Left lung (tissue), 10 donors: ENCODE data around the gene TPM3. TPM values are rescaled to one million over a fixed set of nuclear protein-coding genes. Genes with fewer than 3 reads are reported as not detected.
A peak's percentile ranks its signal among the peaks of the same experiment; 100 is the strongest.

ENCODE experiments used
- ATAC-seq: fragments of 200-7000 bp; cut with Tn5 transposase; one replicate; pipeline ENCODE4 v1.9.1; 2020; ENCODE audit warnings: moderate library complexity
- DNase-seq, 4 donors: peaks; one replicate each; pipeline ENCODE4 v3.0.0-alpha.2; 2013 to 2020
- H3K27ac ChIP-seq, 2 donors: fragments of 200-600 bp; sonication (generic) in 1 of 2; one replicate each; pipeline versions ENCODE4 v1.5.0 to v1.8.0; 2020 to 2021
- H3K27me3 ChIP-seq, 2 donors: fragments of 200-600 bp; sonication (generic) in 1 of 2; one replicate each; pipeline versions ENCODE4 v1.5.0 to v1.8.0; 2020 to 2021
- H3K36me3 ChIP-seq, 2 donors: fragments of 200-600 bp; sonication (generic) in 1 of 2; one replicate each; pipeline versions ENCODE4 v1.5.0 to v1.8.0; 2020 to 2021
- H3K4me1 ChIP-seq, 2 donors: fragments of 200-600 bp; one replicate each; pipeline ENCODE4 v1.8.0; 2021
- H3K4me3 ChIP-seq, 2 donors: fragments of 200-600 bp; sonication (generic) in 1 of 2; one replicate each; pipeline versions ENCODE4 v1.5.0 to v1.8.0; 2020 to 2021; ENCODE audit warnings: mild to moderate bottlenecking in 1 of 2
- H3K9me3 ChIP-seq, 2 donors: fragments of 200-600 bp; sonication (generic) in 1 of 2; one replicate each; pipeline versions ENCODE4 v1.5.0 to v1.8.0; 2020 to 2021
- intact Hi-C, 2 donors: fragments of 100-400 bp; cut with DNase I; formaldehyde crosslinking; loops; one replicate each; pipeline versions ENCODE4 v1.11.2 to v1.14.2; 2022
- polyA plus RNA-seq, 6 donors: library from polyadenylated mRNA; unstranded; fragments of 120-200 nt; gene quantifications; one replicate each; pipeline ENCODE4 v1.2.1, GENCODE V29; 2013; ENCODE audit not compliant: insufficient read length in 6 of 6
- total RNA-seq, 2 donors: library from RNA; stranded (reverse); fragmentation: NEBNext Ultra II Directional; extraction: Animal tissue kit (Norgen Biotek cat#: 25700); gene quantifications; one replicate each; pipeline ENCODE4 v1.2.1, GENCODE V29; 2021
- TF ChIP-seq, protein P1 (sequence below), 2 donors: fragments of 200-600 bp; sonication (generic) in 1 of 2; IDR thresholded peaks; one replicate each; pipeline versions ENCODE4 v1.5.0 to v1.8.0; 2021; ENCODE audit warnings: antibody characterized with exemption in 2 of 2
- donor health status: DM: no; HTN: yes; CAD: no.
- donor health status: DM: no; HTN: no; CAD: no.

TPM3 gene
- total and polyA plus RNA-seq, 8 donors: 220 to 406 (median 257) TPM

DNA sequence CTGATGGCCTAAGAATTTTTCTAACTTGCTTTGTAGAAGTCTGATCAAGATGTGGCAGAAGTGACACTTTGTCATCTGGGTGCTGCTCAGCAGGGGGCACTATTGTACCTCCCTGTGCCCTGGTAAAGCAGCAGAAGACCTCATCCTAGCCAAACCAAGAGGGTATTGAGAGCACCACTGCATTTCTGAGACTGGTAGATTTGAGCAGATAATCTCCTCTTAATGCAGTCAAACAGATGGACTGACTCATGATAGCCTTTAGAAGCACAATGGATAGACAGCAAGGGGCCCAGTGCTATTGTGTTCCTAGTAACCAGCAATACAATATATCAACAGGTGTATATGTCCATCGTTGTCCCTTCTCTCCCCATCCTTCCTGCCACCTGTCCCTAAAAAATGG, 5.7 kb downstream of the TPM3 start:
- Histone ChIP-seq H3K27me3 (no peaks in the 10 kb centered on the region), H3K36me3 (no peaks in the 10 kb centered on the region), H3K27ac (no peak overlapping the region), H3K4me3 (no peak overlapping the region), H3K4me1 (peaks cover 5 to 17% of the 10 kb centered on the region in 2 donors), H3K9me3 (no peaks in the 10 kb centered on the region)
- peak; percentile 27 for ATAC-seq
- intact Hi-C loops: no loop called here
- peak in 2 of 4 donors; percentile 49 to 54 for DNase-seq
- TF ChIP-seq, protein P1, sequence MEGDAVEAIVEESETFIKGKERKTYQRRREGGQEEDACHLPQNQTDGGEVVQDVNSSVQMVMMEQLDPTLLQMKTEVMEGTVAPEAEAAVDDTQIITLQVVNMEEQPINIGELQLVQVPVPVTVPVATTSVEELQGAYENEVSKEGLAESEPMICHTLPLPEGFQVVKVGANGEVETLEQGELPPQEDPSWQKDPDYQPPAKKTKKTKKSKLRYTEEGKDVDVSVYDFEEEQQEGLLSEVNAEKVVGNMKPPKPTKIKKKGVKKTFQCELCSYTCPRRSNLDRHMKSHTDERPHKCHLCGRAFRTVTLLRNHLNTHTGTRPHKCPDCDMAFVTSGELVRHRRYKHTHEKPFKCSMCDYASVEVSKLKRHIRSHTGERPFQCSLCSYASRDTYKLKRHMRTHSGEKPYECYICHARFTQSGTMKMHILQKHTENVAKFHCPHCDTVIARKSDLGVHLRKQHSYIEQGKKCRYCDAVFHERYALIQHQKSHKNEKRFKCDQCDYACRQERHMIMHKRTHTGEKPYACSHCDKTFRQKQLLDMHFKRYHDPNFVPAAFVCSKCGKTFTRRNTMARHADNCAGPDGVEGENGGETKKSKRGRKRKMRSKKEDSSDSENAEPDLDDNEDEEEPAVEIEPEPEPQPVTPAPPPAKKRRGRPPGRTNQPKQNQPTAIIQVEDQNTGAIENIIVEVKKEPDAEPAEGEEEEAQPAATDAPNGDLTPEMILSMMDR (IDR thresholded peaks at IDR 0.05): peak; percentile 38 to 63

DNA sequence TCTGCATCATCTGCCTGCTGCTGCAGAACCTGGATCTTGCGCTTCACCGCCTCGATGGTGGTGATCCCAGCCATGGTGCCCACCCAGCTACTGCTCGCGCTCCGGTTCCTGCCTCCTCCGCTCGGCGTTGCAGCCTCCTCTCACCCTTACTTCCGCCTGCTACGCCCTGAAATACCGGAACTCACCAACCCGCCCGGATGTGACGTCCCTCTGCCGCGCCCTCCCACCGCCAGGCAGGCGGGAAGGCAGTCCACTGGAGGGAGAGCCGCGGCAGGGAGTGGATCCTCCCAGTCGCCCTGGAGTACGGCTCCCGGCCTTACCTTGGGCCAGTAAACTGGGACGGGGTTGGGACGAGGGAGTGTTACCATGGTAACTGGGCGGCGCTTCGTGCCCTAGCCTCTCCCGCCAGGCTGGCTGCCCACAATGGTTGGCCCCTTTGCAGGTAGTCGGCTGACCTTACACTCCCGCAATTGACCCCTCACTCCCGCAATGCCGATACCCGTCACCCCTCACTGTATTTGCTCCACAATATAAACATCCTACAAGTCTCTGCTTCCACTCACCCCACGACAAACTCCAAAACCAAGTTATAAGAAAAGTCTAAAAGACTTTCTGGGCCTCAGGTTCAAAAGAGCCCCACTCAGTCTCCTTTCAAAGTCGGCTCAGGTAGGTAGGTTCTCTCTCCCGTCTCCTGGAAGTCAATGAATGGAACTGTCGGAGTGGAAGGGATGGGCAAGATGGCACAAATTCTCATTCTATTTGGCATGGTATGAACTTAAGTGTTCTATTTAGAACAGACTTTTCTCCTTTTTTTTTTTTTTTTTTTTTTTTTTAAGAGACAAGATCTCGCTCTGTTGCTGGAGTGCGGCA, 8.6 kb downstream of the TPM3 start:
- no peaks in the 10 kb centered on the region for H3K27me3 ChIP-seq
- peaks cover 0 to 9% of the 10 kb centered on the region in 2 donors for H3K36me3 ChIP-seq
- intact Hi-C loops: no loop called here
- peak; percentile 91 to 99 (median 97) for DNase-seq
- H3K27ac ChIP-seq: peak overlapping the region; percentile 95 to 98
- no peaks in the 10 kb centered on the region for H3K9me3 ChIP-seq
- TF ChIP-seq, protein P1 (IDR thresholded peaks at IDR 0.05): peak in 1 of 2 donors; percentile 25
- peak overlapping the region; percentile 86 to 97 for H3K4me3 ChIP-seq
- peak; percentile 91 for ATAC-seq
- peaks cover 34 to 46% of the 10 kb centered on the region in 2 donors for H3K4me1 ChIP-seq

DNA sequence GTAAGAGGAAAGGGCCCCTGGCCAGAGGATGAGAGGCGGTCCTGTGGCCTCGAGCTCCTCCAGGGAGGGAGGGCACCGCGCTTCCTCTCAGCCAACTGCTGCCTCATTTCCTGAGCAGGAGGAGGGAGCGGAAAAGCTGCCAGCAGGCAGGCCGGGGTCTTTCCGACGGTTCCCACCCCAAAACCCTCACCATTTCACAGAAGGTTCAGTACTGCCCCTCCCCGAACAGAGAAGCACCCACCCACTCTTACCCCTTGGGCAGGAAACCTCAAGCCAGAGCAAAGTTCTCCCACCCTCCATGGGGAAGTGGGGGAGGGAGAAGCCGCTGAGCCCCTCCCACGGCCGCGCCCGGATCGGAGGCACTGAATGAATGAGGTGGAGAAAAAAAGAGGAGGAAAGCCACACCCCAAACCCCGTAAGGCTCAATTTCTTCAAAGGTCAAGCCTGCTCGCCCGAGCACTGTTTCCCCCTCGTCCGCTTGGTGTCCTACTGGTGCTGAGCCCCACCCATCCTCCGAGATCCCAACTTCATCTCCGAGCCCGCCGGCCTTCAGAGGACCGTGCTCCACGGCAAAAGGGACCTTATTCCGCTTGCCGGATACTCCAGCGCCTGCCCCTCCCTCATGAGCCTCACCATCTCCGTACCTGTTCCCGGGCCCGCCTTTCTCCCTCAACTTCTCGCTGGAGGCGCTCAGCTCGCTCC, 9.4 kb downstream of the TPM3 start:
- Histone ChIP-seq H3K9me3 (no peaks in the 10 kb centered on the region), H3K4me3 (peak overlapping the region; percentile 86 to 97), H3K4me1 (peaks cover 42 to 54% of the 10 kb centered on the region in 2 donors), H3K36me3 (peaks cover 0 to 9% of the 10 kb centered on the region in 2 donors), H3K27ac (peak overlapping the region; percentile 95 to 98), H3K27me3 (no peaks in the 10 kb centered on the region)
- ATAC-seq (peak; percentile 80), DNase-seq (peak; percentile 48 to 94 (median 85))
- TF ChIP-seq, protein P1 (IDR thresholded peaks at IDR 0.05): no peak
- intact Hi-C loops: no loop called here

DNA sequence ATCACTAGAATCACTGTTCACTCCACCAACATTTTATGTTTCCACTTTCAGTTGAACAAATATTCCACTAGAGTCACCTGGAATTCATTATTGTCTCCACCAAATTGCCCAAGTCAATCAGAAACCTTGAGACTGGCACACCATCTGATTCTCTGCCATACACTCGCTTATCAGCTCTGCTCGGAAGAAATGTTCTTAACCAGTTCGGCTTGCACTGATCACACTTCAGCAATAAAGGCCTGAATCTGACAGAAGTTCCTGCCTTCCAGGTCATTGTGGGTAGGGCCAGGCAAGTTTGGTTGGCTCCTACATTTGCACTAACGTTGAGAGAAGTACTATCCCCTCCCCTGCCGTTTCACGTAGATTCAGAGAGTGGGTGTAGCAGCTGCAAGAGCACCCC, 10.0 kb downstream of the TPM3 start:
- Histone ChIP-seq H3K4me1 (peaks cover 46 to 60% of the 10 kb centered on the region in 2 donors), H3K4me3 (peak overlapping the region; percentile 86 to 97), H3K36me3 (peaks cover 0 to 9% of the 10 kb centered on the region in 2 donors), H3K27me3 (no peaks in the 10 kb centered on the region), H3K27ac (peak overlapping the region; percentile 95 to 98), H3K9me3 (no peaks in the 10 kb centered on the region)
- TF ChIP-seq, protein P1 (IDR thresholded peaks at IDR 0.05): no peak
- ATAC-seq (no peak), DNase-seq (no peak)
- intact Hi-C loops: no loop called here
